ENCODE measurements around the gene HCFC1. TPM values are rescaled to one million over a fixed set of nuclear protein-coding genes. Genes with fewer than 3 reads are reported as not detected.
A peak's percentile ranks its signal among the peaks of the same experiment; 100 is the strongest.

The HCFC1 gene
- total and polyA plus RNA-seq, 9 of the 15 experiments (the other 6 are each of a cell fraction or from before 2014, with no cell fraction given): 2.8 to 133 (median 17.1) TPM

DNA sequence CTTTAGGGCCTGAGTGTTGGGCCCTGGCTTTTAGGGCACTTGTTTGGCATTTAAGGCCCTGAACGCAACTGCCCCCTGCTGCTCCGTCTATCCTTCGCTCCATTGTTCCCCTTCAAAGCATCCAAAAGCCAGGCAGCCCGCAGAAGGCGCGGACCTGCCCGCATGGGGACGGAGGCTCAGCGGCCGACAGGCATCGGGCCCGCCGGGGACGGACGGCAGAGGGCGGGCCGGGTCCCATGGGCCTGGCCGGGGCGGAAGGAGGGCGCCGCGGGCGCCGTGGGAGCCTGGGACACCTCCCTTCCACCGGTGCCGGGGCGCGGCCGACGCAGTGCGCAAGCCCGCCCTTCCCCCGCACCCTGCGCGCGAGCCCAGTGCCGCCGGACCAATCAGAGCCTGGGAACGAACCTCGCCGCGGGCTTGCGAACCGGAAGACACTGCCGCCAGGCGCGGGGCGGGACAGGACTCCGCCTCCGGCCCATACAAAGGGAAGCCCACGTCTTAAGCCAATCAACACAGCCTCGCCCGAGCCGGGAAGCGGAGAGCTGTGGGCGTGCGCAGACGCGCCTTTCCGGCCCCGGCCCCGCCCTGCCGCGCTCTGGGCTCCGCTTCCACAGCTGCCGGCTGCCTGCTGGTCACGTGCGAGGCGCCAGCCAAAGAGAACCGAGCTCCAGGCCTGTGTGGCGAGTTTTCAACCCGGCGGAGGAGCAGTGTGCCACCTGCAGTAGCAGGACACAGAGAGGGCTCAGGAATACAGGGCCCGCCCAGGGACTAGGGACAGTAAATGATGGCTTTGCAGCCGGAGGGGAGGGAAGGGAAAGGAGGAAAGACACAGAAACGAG is 43.5 kb downstream of the HCFC1 start (continued):
- TF ChIP-seq ZBTB40 (IDR thresholded peaks at IDR 0.05) (peak; percentile 78), ZBTB40 (CRISPR knock-in tag; IDR thresholded peaks at IDR 0.05) (no peak), ZBTB11 (CRISPR knock-in tag; IDR thresholded peaks at IDR 0.05) (peak in 1 of 3 experiments; percentile 73; a peak in 1 of 6 replicates), DPF2 (IDR thresholded peaks at IDR 0.05) (0 out of 2 replicates have a peak, but pooled peaks have one; percentile 25), ZBTB7A (IDR thresholded peaks at IDR 0.05; ENCODE audit: borderline replicate concordance, control insufficient read depth, low read depth, low read length) (peak; percentile 37; the same call in 1 of the 2 replicates), ARID2 (IDR thresholded peaks at IDR 0.05) (no peak), BRD9 (IDR thresholded peaks at IDR 0.05; ENCODE audit: low read depth, partially characterized antibody) (no peak), MNT (conservative IDR thresholded peaks at IDR 0.05) (peak; percentile 74 to 85), KDM4B (IDR thresholded peaks at IDR 0.05; ENCODE audit: borderline replicate concordance in 2 of 2, low read depth in 1 of 2) (peak in 1 of 2 experiments; percentile 44; a peak in 1 of 4 replicates), ESRRA (IDR thresholded peaks at IDR 0.05; ENCODE audit: borderline replicate concordance, low read depth) (0 out of 2 replicates have a peak, but pooled peaks have one; percentile 16), MYNN (IDR thresholded peaks at IDR 0.05) (peak; percentile 41; the same call in 1 of the 2 replicates), MYNN (CRISPR knock-in tag; IDR thresholded peaks at IDR 0.05) (no peak)
